Spinal cord (tissue), 9 donors: ENCODE measurements around the gene GTF2H2C_2.
"Not testable (repeated sequence)": the region's sequence is repeated elsewhere in the genome, so short reads cannot be mapped to it uniquely, and the experiment has no call there.

Experiments
- DNase-seq, 6 donors: peaks; one replicate each; pipeline versions ENCODE4 v3.0.0 to v3.0.0-alpha.2; 2013 to 2015; ENCODE audit warnings: low spot score in 6 of 6, low read depth in 4 of 6
- H3K27ac ChIP-seq: one replicate; pipeline ENCODE4 v1.5.1; 2013; ENCODE audit warnings: low read depth, low read length, control low read depth
- H3K27me3 ChIP-seq: one replicate; pipeline ENCODE4 v1.6.1; 2013; ENCODE audit warnings: low read length; ENCODE audit not compliant: control insufficient read depth, insufficient read depth
- H3K36me3 ChIP-seq: one replicate; pipeline ENCODE4 v1.6.1; 2013; ENCODE audit warnings: low read length; ENCODE audit not compliant: control insufficient read depth, insufficient read depth
- H3K4me1 ChIP-seq: one replicate; pipeline ENCODE4 v1.6.1; 2013; ENCODE audit warnings: low read length; ENCODE audit not compliant: control insufficient read depth, insufficient read depth
- H3K4me3 ChIP-seq: one replicate; pipeline ENCODE4 v1.5.1; 2013; ENCODE audit warnings: low read depth, low read length, control low read depth
- H3K9me3 ChIP-seq: one replicate; pipeline ENCODE4 v1.6.1; 2013; ENCODE audit warnings: low read length; ENCODE audit not compliant: control insufficient read depth, insufficient read depth
- WGBS: methylation state at CpG from one replicate; pipeline ENCODE4 v1.1.5; 2013; ENCODE audit warnings: missing lambda C conversion rate; ENCODE audit not compliant: insufficient coverage; 5-methylcytosine and 5-hydroxymethylcytosine counted together
- donor health status: healthy.

Gene GTF2H2C_2

GRCh38 chr5:70415117-70415516 is at the start of gene GTF2H2C_2:
GTF2H2C_2 (plus strand) TSS chr5:70415368.
- H3K4me3 ChIP-seq, H3K27ac ChIP-seq, DNase-seq, H3K4me1 ChIP-seq, H3K27me3 ChIP-seq, H3K9me3 ChIP-seq, H3K36me3 ChIP-seq: not testable (repeated sequence)
- WGBS: no CpG with 5 or more reads among the region's 39 CpGs

DNA sequence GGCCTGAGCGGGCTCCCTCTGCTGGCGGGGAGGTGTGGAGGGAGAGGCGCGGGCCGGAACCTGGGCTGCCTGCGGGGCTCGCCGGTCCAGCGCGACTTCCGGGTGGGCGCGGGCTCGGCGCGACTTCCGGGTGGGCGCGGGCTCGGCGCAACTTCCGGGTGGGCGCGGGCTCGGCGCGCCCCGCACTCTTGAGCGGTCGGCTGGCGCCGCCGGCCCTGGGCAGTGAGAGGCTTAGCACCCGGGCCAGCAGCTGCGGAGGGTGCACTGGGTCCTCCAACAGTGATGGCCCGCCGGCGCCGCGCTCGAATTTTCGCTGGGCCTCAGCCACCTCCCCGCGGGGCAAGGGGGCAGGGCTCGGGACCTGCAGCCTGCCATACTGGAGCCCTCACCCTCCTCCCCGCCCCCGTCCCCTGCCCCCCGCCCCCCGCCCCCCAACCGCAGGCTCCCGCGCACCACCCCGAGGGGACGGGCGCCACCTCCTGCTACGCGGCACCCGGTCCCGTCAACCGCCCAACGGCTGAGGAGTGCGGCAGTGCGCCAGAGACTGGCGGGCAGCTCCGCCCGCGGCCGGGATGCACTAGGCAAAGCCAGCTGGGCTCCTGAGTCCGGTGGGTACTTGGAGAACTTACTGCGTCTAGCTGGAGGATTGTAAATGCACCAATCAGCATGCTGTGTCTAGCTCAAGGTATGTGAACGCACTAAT is 14.0 kb upstream of the GTF2H2C_2 start:
- WGBS: no CpG with 5 or more reads among the region's 71 CpGs
- not testable (repeated sequence) for H3K27ac ChIP-seq, H3K27me3 ChIP-seq, H3K36me3 ChIP-seq, H3K4me1 ChIP-seq, H3K9me3 ChIP-seq
- H3K4me3 ChIP-seq: peak overlapping the region; percentile 38
- DNase-seq: peak in 1 of 6 donors; percentile 10

- not testable (repeated sequence) for DNase-seq, H3K27ac ChIP-seq, H3K27me3 ChIP-seq, H3K4me3 ChIP-seq, H3K36me3 ChIP-seq, H3K4me1 ChIP-seq, H3K9me3 ChIP-seq
- WGBS: no CpG with 5 or more reads among the region's 1 CpG
Measured at GRCh38 chr5:70421322-70421721, 6.2 kb downstream of the GTF2H2C_2 start.

GRCh38 chr5:70423215-70423614 is 8.0 kb downstream of the GTF2H2C_2 start:
- not testable (repeated sequence) for H3K27me3 ChIP-seq, H3K4me3 ChIP-seq, H3K4me1 ChIP-seq, H3K27ac ChIP-seq, DNase-seq, H3K9me3 ChIP-seq, H3K36me3 ChIP-seq
- WGBS: no CpG with 5 or more reads among the region's 3 CpGs

DNA sequence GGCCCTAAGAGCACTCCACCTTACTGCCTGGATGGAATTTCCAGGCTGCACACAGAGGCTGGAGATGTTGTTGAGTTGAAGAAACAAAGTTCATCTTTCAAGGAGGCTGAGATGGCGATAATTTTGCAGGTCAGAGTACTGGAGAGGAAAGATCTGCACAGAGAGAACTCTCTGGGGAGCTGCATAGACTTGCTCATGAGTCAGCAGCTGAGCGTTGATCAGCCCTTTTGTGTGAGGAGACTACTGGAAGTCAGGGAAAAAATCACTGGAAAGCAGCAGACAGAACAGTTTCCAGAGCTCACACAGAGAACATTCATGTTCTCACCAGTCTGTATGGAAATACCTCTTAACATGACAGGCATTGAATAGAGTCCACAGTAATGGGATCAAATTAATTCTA is 23.4 kb downstream of the GTF2H2C_2 start:
- DNase-seq, H3K27ac ChIP-seq, H3K4me3 ChIP-seq, H3K27me3 ChIP-seq, H3K4me1 ChIP-seq, H3K9me3 ChIP-seq, H3K36me3 ChIP-seq: not testable (repeated sequence)
- WGBS: no CpG with 5 or more reads among the region's 2 CpGs

DNA sequence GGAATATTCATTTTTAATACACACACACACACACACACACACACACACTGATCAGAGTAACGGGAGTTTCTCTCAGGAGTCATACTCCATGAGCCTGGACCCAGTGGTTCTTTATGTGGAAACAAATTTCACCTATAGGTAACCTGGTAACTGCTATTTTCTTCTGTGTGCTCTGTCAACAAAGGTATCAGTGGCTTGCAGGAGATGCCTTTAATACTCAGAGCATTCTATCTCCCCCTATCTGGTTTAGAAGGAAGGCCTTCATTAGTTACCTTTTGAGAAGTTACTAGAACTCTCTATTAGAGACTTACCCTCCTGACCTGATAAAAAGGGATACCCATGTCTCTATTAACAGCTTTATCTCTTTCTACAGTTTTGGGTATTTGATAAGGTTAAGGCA is 34.4 kb downstream of the GTF2H2C_2 start:
- H3K9me3 ChIP-seq, H3K27ac ChIP-seq, H3K27me3 ChIP-seq, H3K4me1 ChIP-seq, DNase-seq, H3K4me3 ChIP-seq, H3K36me3 ChIP-seq: not testable (repeated sequence)
- WGBS: no CpG with 5 or more reads among the region's 1 CpG

- not testable (repeated sequence) for H3K9me3 ChIP-seq, H3K27ac ChIP-seq, H3K4me3 ChIP-seq, DNase-seq, H3K4me1 ChIP-seq, H3K36me3 ChIP-seq, H3K27me3 ChIP-seq
- no CpG with 5 or more reads among the region's 7 CpGs for WGBS
Measured at GRCh38 chr5:70451249-70451984, 36.2 kb downstream of the GTF2H2C_2 start.

- not testable (repeated sequence) for H3K27ac ChIP-seq, H3K4me1 ChIP-seq, H3K9me3 ChIP-seq, H3K4me3 ChIP-seq, H3K36me3 ChIP-seq, H3K27me3 ChIP-seq, DNase-seq
- WGBS: no CpG with 5 or more reads among the region's 6 CpGs
Measured at GRCh38 chr5:70457093-70457492, 41.9 kb downstream of the GTF2H2C_2 start.

DNA sequence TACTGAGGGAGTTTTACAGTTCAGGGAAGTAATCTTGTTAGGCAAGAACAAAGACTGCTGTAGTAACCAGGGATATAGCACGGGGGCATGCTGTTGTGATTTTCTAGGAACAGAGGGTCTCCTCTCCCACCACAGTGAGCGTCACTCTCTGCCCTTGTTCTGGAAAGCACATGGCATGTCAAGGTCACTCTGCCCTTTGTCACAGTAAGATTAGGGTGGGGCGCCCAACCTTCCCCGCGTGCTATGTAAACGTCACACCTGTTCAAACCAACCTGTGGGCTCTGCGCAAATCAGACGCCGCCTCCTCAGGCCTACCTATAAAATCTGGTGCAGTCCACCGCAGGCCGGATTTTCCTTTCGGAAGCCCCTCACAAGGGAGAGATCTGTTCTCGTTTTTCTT is 44.0 kb downstream of the GTF2H2C_2 start:
- peak in 1 of 6 donors; percentile 0 for DNase-seq
- not testable (repeated sequence) for H3K27ac ChIP-seq, H3K27me3 ChIP-seq, H3K9me3 ChIP-seq, H3K4me1 ChIP-seq, H3K36me3 ChIP-seq, H3K4me3 ChIP-seq
- no CpG with 5 or more reads among the region's 13 CpGs for WGBS

- H3K36me3 ChIP-seq, H3K4me3 ChIP-seq, H3K27me3 ChIP-seq, H3K4me1 ChIP-seq, DNase-seq, H3K27ac ChIP-seq, H3K9me3 ChIP-seq: not testable (repeated sequence)
- WGBS: no CpG with 5 or more reads among the region's 6 CpGs
Measured at GRCh38 chr5:70461984-70462383, 46.8 kb downstream of the GTF2H2C_2 start.
